Sigmoid colon (tissue), 7 donors: ENCODE data around the gene GOT1. TPM values are rescaled to one million over a fixed set of nuclear protein-coding genes. Genes with fewer than 3 reads are reported as not detected.

Source experiments
- DNase-seq: peaks from one replicate; pipeline ENCODE4 v3.0.0-alpha.2; 2019
- H3K27ac ChIP-seq, 4 donors: fragments of 200-600 bp; sonication (generic); one replicate each; pipeline ENCODE4 v1.5.1; 2016 to 2019; ENCODE audit warnings: mild to moderate bottlenecking in 1 of 4
- H3K27me3 ChIP-seq, 3 donors: fragments of 200-600 bp; sonication (generic); one replicate each; pipeline ENCODE4 v1.5.1; 2019; ENCODE audit warnings: mild to moderate bottlenecking in 1 of 3
- H3K36me3 ChIP-seq, 4 donors: fragments of 200-600 bp; sonication (generic); one replicate each; pipeline ENCODE4 v1.5.1; 2016 to 2019
- H3K4me1 ChIP-seq, 4 donors: fragments of 200-600 bp; sonication (generic); one replicate each; pipeline ENCODE4 v1.5.1; 2017 to 2019
- H3K4me3 ChIP-seq, 4 donors: fragments of 200-600 bp; sonication (generic); one replicate each; pipeline ENCODE4 v1.5.1; 2017 to 2019; ENCODE audit warnings: mild to moderate bottlenecking in 2 of 4, moderate library complexity in 1 of 4
- H3K9me3 ChIP-seq, 4 donors: fragments of 200-600 bp in 3 of 4; sonication (generic) in 3 of 4; one replicate each; pipeline versions ENCODE4 v1.5.1 to v1.6.1; 2013 to 2019
- CTCF ChIP-seq, 4 experiments: fragments of 450-650 bp in 3 of 4; fragments of 200-600 bp in 1 of 4; IDR thresholded peaks; one replicate each; pipeline ENCODE4 v1.5.1; 2016 to 2019; ENCODE audit warnings: antibody characterized with exemption in 4 of 4, mild to moderate bottlenecking in 3 of 4, moderate library complexity in 2 of 4
- EP300 ChIP-seq, 4 donors: sonication (generic); formaldehyde crosslinking; IDR thresholded peaks; one replicate each; pipeline ENCODE4 v1.6.1; 2017; ENCODE audit warnings: antibody characterized with exemption in 4 of 4
- POLR2A ChIP-seq, 2 donors: fragments of 450-650 bp; IDR thresholded peaks; one replicate each; pipeline ENCODE4 v1.6.1; 2016; ENCODE audit warnings: antibody characterized with exemption in 2 of 2, mild to moderate bottlenecking in 2 of 2, moderate library complexity in 2 of 2
- POLR2AphosphoS5 ChIP-seq, 4 donors: sonication (generic); formaldehyde crosslinking; IDR thresholded peaks; one replicate each; pipeline ENCODE4 v1.6.1; 2017; ENCODE audit warnings: antibody characterized with exemption in 4 of 4
- WGBS, 2 donors: extraction: QIAGEN DNeasy Blood & Tissue Kit; methylation state at CpG; one replicate each; pipeline ENCODE4 v1.1.7; 2013; 5-methylcytosine and 5-hydroxymethylcytosine counted together
- intact Hi-C: fragments of 100-400 bp; cut with DNase I; formaldehyde crosslinking; loops from one replicate; pipeline ENCODE4 v1.15.1; 2023
- polyA plus RNA-seq, 3 donors: library from polyadenylated mRNA; stranded (reverse); fragments of 200-250 nt; gene quantifications; one replicate each; pipeline ENCODE4 v1.2.3, GENCODE V29; 2013
- total RNA-seq, 4 donors: library from RNA; depleted of rRNA; stranded (reverse); fragments of >200 nt; gene quantifications; one replicate each; pipeline ENCODE4 v1.1.0, GENCODE V29; 2016
- donor health status: healthy with polysubstance abuse.
- donor health status: Bipolar disorder and iron deficiency.
- donor health status: healthy.

Gene GOT1
- total and polyA plus RNA-seq, 7 donors = 13.4 to 73.5 (median 29.6) TPM

GRCh38 chr10:99353182-99353581 is 77.2 kb downstream of the GOT1 start:
- H3K9me3 ChIP-seq = no peaks in the 10 kb centered on the region
- TF ChIP-seq EP300 (IDR thresholded peaks at IDR 0.05) (no peak), POLR2A (IDR thresholded peaks at IDR 0.05) (no peak), POLR2AphosphoS5 (IDR thresholded peaks at IDR 0.05) (no peak), CTCF (IDR thresholded peaks at IDR 0.05) (no peak)
- no peaks in the 10 kb centered on the region for H3K27me3 ChIP-seq
- H3K36me3 ChIP-seq = no peaks in the 10 kb centered on the region
- 60 to 82% methylated on average over 1 of the region's 1 CpG for WGBS, 2 donors
- no peak overlapping the region for H3K27ac ChIP-seq
- no peak overlapping the region for H3K4me3 ChIP-seq
- no peak for DNase-seq
- intact Hi-C loops = no loop called here
- no peaks in the 10 kb centered on the region for H3K4me1 ChIP-seq

- intact Hi-C loops = no loop called here
- Histone ChIP-seq H3K4me3 (no peak overlapping the region), H3K9me3 (no peaks in the 10 kb centered on the region), H3K27me3 (no peaks in the 10 kb centered on the region), H3K4me1 (peaks cover 0 to 8% (median 2%) of the 10 kb centered on the region in 4 donors), H3K27ac (no peak overlapping the region), H3K36me3 (no peaks in the 10 kb centered on the region)
- no peak for DNase-seq
- WGBS, 2 donors = 77 to 86% methylated on average over 5 of the region's 5 CpGs
- TF ChIP-seq EP300 (IDR thresholded peaks at IDR 0.05) = no peak
Measured at GRCh38 chr10:99347672-99348071, 82.8 kb downstream of the GOT1 start.

Other genes starting within 250 kb of the GOT1 start
- gene HPSE2, start 194.8 kb downstream of the GOT1 start, total RNA-seq = 10 to 100 TPM in 1 of 4 donors, 1 to 10 TPM in 3; 4.8 to 11.8 (median 5.1) TPM
- gene HPSE2, start 194.8 kb downstream of the GOT1 start, polyA plus RNA-seq = under 1 TPM; under 0.01 to 0.92 (median 0.52) TPM
- 1 to 10 TPM; 1.1 to 2.2 (median 1.2) TPM for gene CNNM1, start 101.3 kb downstream of the GOT1 start, total RNA-seq
- under 1 TPM in 1 of 3 donors, not detected in 2; 0.23 TPM for gene CNNM1, start 101.3 kb downstream of the GOT1 start, polyA plus RNA-seq
- 10 to 100 TPM; 32.4 to 49.9 (median 34.1) TPM for gene NKX2-3, start 102.3 kb upstream of the GOT1 start, total RNA-seq
- gene NKX2-3, start 102.3 kb upstream of the GOT1 start, polyA plus RNA-seq = 1 to 10 TPM; 5.8 to 8.9 (median 7.2) TPM
- 10 to 100 TPM; 25.7 to 65.1 (median 39.7) TPM for gene SLC25A28, start 189.8 kb upstream of the GOT1 start, total RNA-seq
- gene SLC25A28, start 189.8 kb upstream of the GOT1 start, polyA plus RNA-seq = 10 to 100 TPM; 18.0 to 49.2 (median 23.4) TPM
- 1 to 10 TPM; 2.9 to 5.5 (median 3.9) TPM for gene ENTPD7, start 228.9 kb upstream of the GOT1 start, total RNA-seq
- gene ENTPD7, start 228.9 kb upstream of the GOT1 start, polyA plus RNA-seq = 1 to 10 TPM; 1.2 to 6.6 (median 3.5) TPM